NT2/D1 (cell line): ENCODE data around the gene CLSTN2.

Experiments
- YY1 ChIP-seq: IDR thresholded peaks from 2 replicates; pipeline ENCODE4 v1.6.1; 2011; ENCODE audit not compliant: insufficient read length, insufficient read depth
- ZNF274 ChIP-seq: IDR thresholded peaks from 2 replicates; pipeline ENCODE4 v1.6.1; 2011; ENCODE audit warnings: mild to moderate bottlenecking, low read depth, low read length

GRCh38 chr3:140508550-140508949 is 573.6 kb downstream of the CLSTN2 start:
- TF ChIP-seq ZNF274 (no peak), YY1 (no peak)
